H9 (cell line): ENCODE measurements around the gene SP100. TPM values are rescaled to one million over a fixed set of nuclear protein-coding genes. Genes with fewer than 3 reads are reported as not detected.

Experiments used
- DNase-seq: peaks from one replicate; pipeline ENCODE4 v3.0.0-alpha.2; 2017
- H2AFZ ChIP-seq: one replicate; pipeline ENCODE4 v1.6.1; 2013; ENCODE audit warnings: mild to moderate bottlenecking, low read length, control low read depth, moderate library complexity
- H2AK5ac ChIP-seq: 2 replicates; pipeline ENCODE4 v1.6.1; 2013; ENCODE audit warnings: low read length, control low read depth, mixed read lengths; ENCODE audit not compliant: insufficient read length
- H2BK120ac ChIP-seq: one replicate; pipeline ENCODE4 v1.6.1; 2013; ENCODE audit warnings: low read depth, mild to moderate bottlenecking, low read length, control low read depth, inconsistent platforms; ENCODE audit not compliant: poor library complexity, severe bottlenecking
- H2BK12ac ChIP-seq: 2 replicates; pipeline ENCODE4 v1.6.1; 2013; ENCODE audit warnings: low read length, control low read depth, mixed read lengths, low read depth; ENCODE audit not compliant: insufficient read length
- H2BK15ac ChIP-seq: 2 replicates; pipeline ENCODE4 v1.6.1; 2013; ENCODE audit warnings: low read depth, low read length, control low read depth
- H2BK20ac ChIP-seq: one replicate; pipeline ENCODE4 v1.6.1; 2013; ENCODE audit warnings: low read depth, mild to moderate bottlenecking, low read length, control low read depth, inconsistent platforms; ENCODE audit not compliant: poor library complexity, severe bottlenecking
- H2BK5ac ChIP-seq: 2 replicates; pipeline ENCODE4 v1.6.1; 2013; ENCODE audit warnings: low read length, control low read depth, mixed read lengths; ENCODE audit not compliant: insufficient read length
- H3K14ac ChIP-seq: 2 replicates; pipeline ENCODE4 v1.6.1; 2013; ENCODE audit warnings: low read length, control low read depth; ENCODE audit not compliant: insufficient read depth
- H3K18ac ChIP-seq: 2 replicates; pipeline ENCODE4 v1.6.1; 2013; ENCODE audit warnings: low read depth, mild to moderate bottlenecking, mixed read lengths, low read length, control low read depth; ENCODE audit not compliant: insufficient read length
- H3K23ac ChIP-seq: 2 replicates; pipeline ENCODE4 v1.6.1; 2013; ENCODE audit warnings: low read length, control low read depth, mixed read lengths, low read depth; ENCODE audit not compliant: insufficient read length
- H3K23me2 ChIP-seq: 2 replicates; pipeline ENCODE4 v1.6.1; 2013; ENCODE audit warnings: low read depth, mild to moderate bottlenecking, mixed read lengths, low read length, control low read depth; ENCODE audit not compliant: insufficient read length, poor library complexity, severe bottlenecking
- H3K27ac ChIP-seq: 2 replicates; pipeline ENCODE4 v1.5.1; 2013; ENCODE audit warnings: low read length, control low read depth, mixed read lengths, low read depth; ENCODE audit not compliant: insufficient read length
- H3K27me3 ChIP-seq: 2 replicates; pipeline ENCODE4 v1.6.1; 2013; ENCODE audit warnings: low read length, control low read depth, inconsistent platforms; ENCODE audit not compliant: insufficient read depth
- H3K4ac ChIP-seq: 2 replicates; pipeline ENCODE4 v1.6.1; 2013; ENCODE audit warnings: low read depth, mild to moderate bottlenecking, control low read depth, inconsistent platforms, low read length, moderate library complexity
- H3K4me1 ChIP-seq: 2 replicates; pipeline ENCODE4 v1.6.1; 2013; ENCODE audit warnings: low read length, control low read depth, inconsistent platforms; ENCODE audit not compliant: insufficient read depth
- H3K4me2 ChIP-seq: 2 replicates; pipeline ENCODE4 v1.6.1; 2013; ENCODE audit warnings: low read length, control low read depth, mixed read lengths; ENCODE audit not compliant: insufficient read length, insufficient read depth
- H3K56ac ChIP-seq: 2 replicates; pipeline ENCODE4 v1.6.1; 2013; ENCODE audit warnings: low read depth, mild to moderate bottlenecking, mixed read lengths, low read length, control low read depth; ENCODE audit not compliant: insufficient read length
- H3K79me1 ChIP-seq: 2 replicates; pipeline ENCODE4 v1.6.1; 2013; ENCODE audit warnings: low read depth, mild to moderate bottlenecking, moderate library complexity, low read length, control low read depth, inconsistent platforms; ENCODE audit not compliant: insufficient read depth, poor library complexity, severe bottlenecking
- H3K79me2 ChIP-seq: 2 replicates; pipeline ENCODE4 v1.6.1; 2013; ENCODE audit warnings: low read length, control low read depth, inconsistent platforms; ENCODE audit not compliant: insufficient read depth
- H3K9ac ChIP-seq: 2 replicates; pipeline ENCODE4 v1.6.1; 2013; ENCODE audit warnings: low read length, control low read depth, mixed read lengths; ENCODE audit not compliant: insufficient read length; ENCODE audit errors: extremely low read depth
- H3K9me3 ChIP-seq: one replicate; pipeline ENCODE4 v1.6.1; 2013; ENCODE audit warnings: low read depth, low read length, inconsistent platforms; ENCODE audit not compliant: control insufficient read depth
- H3T11ph ChIP-seq: one replicate; pipeline ENCODE4 v1.6.1; 2013; ENCODE audit warnings: mild to moderate bottlenecking, low read length, control low read depth, inconsistent platforms
- H4K20me1 ChIP-seq: one replicate; pipeline ENCODE4 v1.6.1; 2013; ENCODE audit not compliant: control insufficient read depth, insufficient read length, insufficient read depth
- H4K5ac ChIP-seq: 2 replicates; pipeline ENCODE4 v1.6.1; 2013; ENCODE audit warnings: low read depth, mild to moderate bottlenecking, mixed read lengths, low read length, control low read depth; ENCODE audit not compliant: insufficient read length
- H4K8ac ChIP-seq: replicated peaks from 2 replicates; pipeline ENCODE4 v1.6.1; 2013; ENCODE audit warnings: low read length, control low read depth, mixed read lengths, low read depth; ENCODE audit not compliant: insufficient read length
- H4K91ac ChIP-seq: 2 replicates; pipeline ENCODE4 v1.6.1; 2013; ENCODE audit warnings: low read depth, mild to moderate bottlenecking, moderate library complexity, mixed read lengths, low read length, control low read depth; ENCODE audit not compliant: insufficient read length
- H3K27ac Mint-ChIP-seq, 3 experiments: 2 replicates in 2 of 3; 3 replicates in 1 of 3; pipeline ENCODE4 v1.8.0; 2020 to 2021; ENCODE audit warnings: mixed read lengths in 3 of 3, mild to moderate bottlenecking in 1 of 3, moderate library complexity in 1 of 3
- H3K27me3 Mint-ChIP-seq: 2 replicates; pipeline ENCODE4 v1.8.0; 2021; ENCODE audit warnings: low read depth, mild to moderate bottlenecking, moderate library complexity, mixed read lengths
- H3K36me3 Mint-ChIP-seq, 3 experiments: 2 replicates in 2 of 3; 3 replicates in 1 of 3; pipeline ENCODE4 v1.8.0; 2020 to 2021; ENCODE audit warnings: low read depth in 3 of 3, mixed read lengths in 3 of 3; ENCODE audit not compliant: insufficient read depth in 1 of 3
- H3K4me1 Mint-ChIP-seq, 2 experiments: 2 replicates each; pipeline ENCODE4 v1.8.0; 2020; ENCODE audit warnings: mixed read lengths in 2 of 2
- H3K4me3 Mint-ChIP-seq, 2 experiments: 2 replicates in 1 of 2; 3 replicates in 1 of 2; pipeline ENCODE4 v1.8.0; 2020 to 2021; ENCODE audit warnings: mild to moderate bottlenecking in 2 of 2, mixed read lengths in 2 of 2, moderate library complexity in 1 of 2
- H3K9me3 Mint-ChIP-seq, 2 experiments: 2 replicates in 1 of 2; 3 replicates in 1 of 2; pipeline ENCODE4 v1.8.0; 2020; ENCODE audit warnings: mild to moderate bottlenecking in 2 of 2, mixed read lengths in 2 of 2, moderate library complexity in 1 of 2
- WGBS: extraction: QIAGEN DNeasy Blood & Tissue Kit; methylation state at CpG from one replicate; pipeline ENCODE4 v1.1.7; 2013; ENCODE audit warnings: missing lambda C conversion rate, low lambda C conversion rate, mixed read lengths; ENCODE audit not compliant: insufficient read length; ENCODE audit errors: extremely low coverage; 5-methylcytosine and 5-hydroxymethylcytosine counted together
- total RNA-seq: library from RNA; stranded (reverse); gene quantifications from 2 replicates; pipeline ENCODE4 v1.2.1, GENCODE V29; 2021
- TF ChIP-seq, protein P1 (sequence below): fragments of 200-600 bp; sonication (generic); conservative IDR thresholded peaks from 3 replicates; pipeline ENCODE4 v1.8.0; 2021; ENCODE audit warnings: antibody characterized with exemption, mild to moderate bottlenecking

SP100 gene
- total RNA-seq, 1 experiment from 2014 or later = 0.28 TPM

DNA sequence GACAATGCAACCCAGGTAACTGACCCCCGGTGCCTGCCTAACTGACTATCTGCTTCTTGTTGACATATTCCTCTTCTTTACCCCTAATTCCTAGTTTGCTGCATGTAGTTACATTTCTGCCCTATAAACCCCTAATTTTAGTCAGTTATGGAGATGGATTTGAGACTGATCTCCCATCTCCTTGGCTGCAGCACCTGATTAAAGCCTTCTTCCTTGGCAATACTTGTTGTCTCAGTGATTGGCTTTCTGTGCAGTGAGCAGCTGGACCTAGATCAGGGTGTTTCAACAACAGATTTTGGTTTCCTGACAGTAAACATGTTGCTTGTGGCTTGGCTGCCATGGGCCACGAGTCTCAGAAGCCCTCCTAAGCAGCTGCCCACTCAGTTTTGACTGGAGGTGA lies 105.4 kb downstream of the SP100 start:
- H2AK5ac ChIP-seq = no peak overlapping the region
- H4K91ac ChIP-seq = no peak overlapping the region
- H4K5ac ChIP-seq = no peak overlapping the region
- H4K20me1 ChIP-seq = no peaks in the 10 kb centered on the region
- no peak overlapping the region for H4K8ac ChIP-seq
- H3K27ac ChIP-seq = no peak overlapping the region
- peaks cover 7% of the 10 kb centered on the region for H3K9me3 ChIP-seq
- no peak overlapping the region for H2BK20ac ChIP-seq
- H3K4ac ChIP-seq = no peak overlapping the region
- H3K18ac ChIP-seq = no peak overlapping the region
- WGBS = no CpG with 5 or more reads among the region's 2 CpGs
- no peak overlapping the region for H2BK15ac ChIP-seq
- no peak overlapping the region for H2AFZ ChIP-seq
- H2BK12ac ChIP-seq = no peak overlapping the region
- Mint-ChIP-seq H3K27ac (no peak overlapping the region), H3K4me1 (no peaks in the 10 kb centered on the region), H3K27me3 (no peaks in the 10 kb centered on the region), H3K9me3 (peaks cover 41% of the 10 kb centered on the region in 2 experiments), H3K4me3 (no peak overlapping the region), H3K36me3 (peaks cover 8 to 25% (median 22%) of the 10 kb centered on the region in 3 experiments)
- no peak for DNase-seq
- H3K9ac ChIP-seq = no peak overlapping the region
- H3K4me2 ChIP-seq = no peak overlapping the region
- no peak overlapping the region for H2BK5ac ChIP-seq
- H3K23ac ChIP-seq = no peak overlapping the region
- H3K14ac ChIP-seq = no peak overlapping the region
- H3K4me1 ChIP-seq = no peaks in the 10 kb centered on the region
- H3K79me1 ChIP-seq = no peaks in the 10 kb centered on the region
- no peaks in the 10 kb centered on the region for H3K79me2 ChIP-seq
- no peak overlapping the region for H3K56ac ChIP-seq
- H3K27me3 ChIP-seq = no peaks in the 10 kb centered on the region
- H3K23me2 ChIP-seq = no peaks in the 10 kb centered on the region
- no peak overlapping the region for H2BK120ac ChIP-seq
- TF ChIP-seq, protein P1, sequence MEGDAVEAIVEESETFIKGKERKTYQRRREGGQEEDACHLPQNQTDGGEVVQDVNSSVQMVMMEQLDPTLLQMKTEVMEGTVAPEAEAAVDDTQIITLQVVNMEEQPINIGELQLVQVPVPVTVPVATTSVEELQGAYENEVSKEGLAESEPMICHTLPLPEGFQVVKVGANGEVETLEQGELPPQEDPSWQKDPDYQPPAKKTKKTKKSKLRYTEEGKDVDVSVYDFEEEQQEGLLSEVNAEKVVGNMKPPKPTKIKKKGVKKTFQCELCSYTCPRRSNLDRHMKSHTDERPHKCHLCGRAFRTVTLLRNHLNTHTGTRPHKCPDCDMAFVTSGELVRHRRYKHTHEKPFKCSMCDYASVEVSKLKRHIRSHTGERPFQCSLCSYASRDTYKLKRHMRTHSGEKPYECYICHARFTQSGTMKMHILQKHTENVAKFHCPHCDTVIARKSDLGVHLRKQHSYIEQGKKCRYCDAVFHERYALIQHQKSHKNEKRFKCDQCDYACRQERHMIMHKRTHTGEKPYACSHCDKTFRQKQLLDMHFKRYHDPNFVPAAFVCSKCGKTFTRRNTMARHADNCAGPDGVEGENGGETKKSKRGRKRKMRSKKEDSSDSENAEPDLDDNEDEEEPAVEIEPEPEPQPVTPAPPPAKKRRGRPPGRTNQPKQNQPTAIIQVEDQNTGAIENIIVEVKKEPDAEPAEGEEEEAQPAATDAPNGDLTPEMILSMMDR = no peak
- no peak overlapping the region for H3T11ph ChIP-seq
